ENCODE measurements around the gene STEEP1. TPM values are rescaled to one million over a fixed set of nuclear protein-coding genes. Genes with fewer than 3 reads are reported as not detected.
"Not testable (repeated sequence)": the region's sequence is repeated elsewhere in the genome, so short reads cannot be mapped to it uniquely, and the experiment has no call there.

STEEP1 gene
- total RNA-seq, 1 donor from 2014 or later, result 23.1 TPM

- Histone ChIP-seq H3K4me1 (no peaks in the 10 kb centered on the region), H3K36me3 (no peaks in the 10 kb centered on the region), H3K27ac (no peak overlapping the region), H3K4me3 (no peak overlapping the region), H3K9me3 (no peaks in the 10 kb centered on the region), H3K27me3 (no peaks in the 10 kb centered on the region)
- DNase-seq (no peak), ATAC-seq (no peak)
- no peak for TF ChIP-seq CTCF (IDR thresholded peaks at IDR 0.05)
- intact Hi-C loops (cut with DNase I), result no loop called here
Observed at GRCh38 chrX:119500061-119500800, 65.0 kb downstream of the STEEP1 start.

DNA sequence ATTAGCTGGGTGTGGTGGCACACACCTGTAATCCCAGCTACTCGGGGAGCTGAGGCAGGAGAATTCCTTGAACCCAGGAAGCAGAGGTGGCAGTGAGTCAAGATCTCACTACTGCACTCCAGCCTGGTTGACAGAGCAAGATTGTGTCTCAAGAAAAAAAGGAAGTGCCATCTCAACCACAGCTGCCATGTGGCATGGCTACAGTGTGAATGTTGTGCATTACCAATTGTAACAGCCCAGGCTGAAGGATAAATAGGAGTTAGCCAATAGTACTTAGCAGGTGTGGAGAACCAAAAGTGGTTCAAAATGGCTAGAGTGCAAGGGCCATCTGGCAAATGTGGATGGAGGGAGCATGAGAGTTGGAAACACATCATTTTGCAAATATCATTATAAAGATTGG is 68.0 kb downstream of the STEEP1 start:
- no peak for TF ChIP-seq CTCF (IDR thresholded peaks at IDR 0.05)
- ATAC-seq, result peak; percentile 23
- no peak for DNase-seq
- no peaks in the 10 kb centered on the region for H3K27me3 ChIP-seq
- intact Hi-C loops (cut with DNase I), result no loop called here
- H3K36me3 ChIP-seq, result no peaks in the 10 kb centered on the region
- H3K9me3 ChIP-seq, result no peaks in the 10 kb centered on the region
- no peak overlapping the region for H3K4me3 ChIP-seq
- H3K27ac ChIP-seq, result no peak overlapping the region
- no peaks in the 10 kb centered on the region for H3K4me1 ChIP-seq

- H3K4me1 ChIP-seq, result no peaks in the 10 kb centered on the region
- H3K27ac ChIP-seq, result peak overlapping the region; percentile 3
- DNase-seq (no peak), ATAC-seq (peak; percentile 46)
- no peaks in the 10 kb centered on the region for H3K27me3 ChIP-seq
- no peak for TF ChIP-seq CTCF (IDR thresholded peaks at IDR 0.05)
- no peaks in the 10 kb centered on the region for H3K9me3 ChIP-seq
- intact Hi-C loops (cut with DNase I), result no loop called here
- no peaks in the 10 kb centered on the region for H3K36me3 ChIP-seq
- H3K4me3 ChIP-seq, result no peak overlapping the region
Observed at GRCh38 chrX:119495734-119496726, 69.2 kb downstream of the STEEP1 start.

- ATAC-seq; H3K27me3 ChIP-seq; H3K36me3 ChIP-seq; H3K4me1 ChIP-seq; H3K9me3 ChIP-seq; intact Hi-C loops (cut with DNase I); H3K4me3 ChIP-seq: not testable (repeated sequence)
- peak overlapping the region; percentile 24 for H3K27ac ChIP-seq
- peak; percentile 72 for DNase-seq
Observed at GRCh38 chrX:119493851-119494495, 71.2 kb downstream of the STEEP1 start.

DNA sequence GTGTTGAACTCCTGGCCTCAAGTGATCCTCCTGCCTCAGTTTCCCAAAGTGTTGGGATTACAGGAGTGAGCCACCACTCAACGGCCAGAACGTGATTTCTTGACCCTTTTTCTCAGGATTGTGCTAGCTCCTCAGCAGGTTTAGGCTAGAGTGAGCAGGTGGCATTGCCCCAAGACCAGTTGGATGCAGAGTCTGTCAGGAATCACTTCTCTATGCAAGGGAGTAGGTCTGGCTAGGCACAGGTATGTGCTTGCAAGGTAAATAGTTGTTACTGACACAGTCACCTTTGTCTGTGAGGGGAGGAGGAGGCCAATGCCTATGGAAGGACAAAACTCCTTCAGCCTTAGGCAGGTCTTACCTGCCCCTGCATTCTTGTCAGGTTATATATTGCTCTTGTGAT is 72.7 kb downstream of the STEEP1 start:
- no peaks in the 10 kb centered on the region for H3K36me3 ChIP-seq
- no peaks in the 10 kb centered on the region for H3K4me1 ChIP-seq
- H3K9me3 ChIP-seq, result no peaks in the 10 kb centered on the region
- H3K27ac ChIP-seq, result no peak overlapping the region
- no peak for DNase-seq
- peak; percentile 15 for ATAC-seq
- H3K4me3 ChIP-seq, result no peak overlapping the region
- TF ChIP-seq CTCF (IDR thresholded peaks at IDR 0.05), result no peak
- H3K27me3 ChIP-seq, result no peaks in the 10 kb centered on the region
- intact Hi-C loops (cut with DNase I), result no loop called here
